Stimulated activated CD4-positive, alpha-beta T cell treated with anti-CD3 and anti-CD28 coated beads, Interleukin-1b, Interleukin-23, amount 100 ng/mL, for 4 hours (primary cell): ENCODE results near the gene B3GALNT2.
"Not testable (repeated sequence)": the region's sequence is repeated elsewhere in the genome, so short reads cannot be mapped to it uniquely, and the experiment has no call there.

Source experiments
- DNase-seq, 2 donors: peaks; one replicate each; pipeline ENCODE4 v3.0.0-alpha.2; 2020; ENCODE audit warnings: low read depth in 2 of 2

Gene B3GALNT2

GRCh38 chr1:235504494-235505222, 406 bp upstream of the B3GALNT2 start:
- DNase-seq = peak; percentile 97 to 98

GRCh38 chr1:235503403-235504121, 690 bp downstream of the B3GALNT2 start:
- DNase-seq = peak in 1 of 2 donors; percentile 4

GRCh38 chr1:235502601-235503402, 1.4 kb downstream of the B3GALNT2 start:
- no peak for DNase-seq

- DNase-seq = no peak
These were observed 3.2 kb downstream of the B3GALNT2 start for GRCh38 chr1:235500971-235501540.

GRCh38 chr1:235495551-235495950, 8.7 kb downstream of the B3GALNT2 start:
- DNase-seq = no peak

- DNase-seq = no peak
These were observed 9.2 kb downstream of the B3GALNT2 start for GRCh38 chr1:235495030-235495429.

- DNase-seq = no peak
These were observed 9.7 kb downstream of the B3GALNT2 start for GRCh38 chr1:235494531-235494930.

- DNase-seq = no peak
These were observed 12.6 kb downstream of the B3GALNT2 start for GRCh38 chr1:235491644-235492043.

GRCh38 chr1:235486321-235486720, 17.9 kb downstream of the B3GALNT2 start:
- no peak for DNase-seq

- no peak for DNase-seq
These were observed 18.7 kb downstream of the B3GALNT2 start for GRCh38 chr1:235485558-235485957.

GRCh38 chr1:235483090-235483489, 21.2 kb downstream of the B3GALNT2 start:
- DNase-seq = no peak

- DNase-seq = no peak
These were observed 30.4 kb downstream of the B3GALNT2 start for GRCh38 chr1:235473806-235474205.

- DNase-seq = no peak
These were observed 33.4 kb downstream of the B3GALNT2 start for GRCh38 chr1:235470741-235471439.

GRCh38 chr1:235469897-235470296, 34.4 kb downstream of the B3GALNT2 start:
- not testable (repeated sequence) for DNase-seq

GRCh38 chr1:235468970-235469369, 35.3 kb downstream of the B3GALNT2 start:
- DNase-seq = no peak

GRCh38 chr1:235468004-235468403, 36.2 kb downstream of the B3GALNT2 start:
- no peak for DNase-seq

GRCh38 chr1:235465066-235465465, 39.2 kb downstream of the B3GALNT2 start:
- DNase-seq = no peak

GRCh38 chr1:235462832-235463231, 41.4 kb downstream of the B3GALNT2 start:
- DNase-seq = not testable (repeated sequence)

- DNase-seq = no peak
These were observed 42.3 kb downstream of the B3GALNT2 start for GRCh38 chr1:235461954-235462353.

GRCh38 chr1:235460770-235461169, 43.5 kb downstream of the B3GALNT2 start:
- no peak for DNase-seq

GRCh38 chr1:235457856-235458255, 46.4 kb downstream of the B3GALNT2 start:
- DNase-seq = not testable (repeated sequence)
